Activated CD8-positive, alpha-beta memory T cell treated with anti-CD3 and anti-CD28 coated beads, Interleukin-2, amount 50 U/mL, for 48 hours (primary cell): ENCODE measurements around the gene RBPMS2.

ENCODE experiments used
- DNase-seq: peaks from one replicate; pipeline ENCODE4 v3.0.0-alpha.2; 2020

Gene RBPMS2

GRCh38 chr15:64717130-64717529, 58.3 kb downstream of the RBPMS2 start:
- DNase-seq: no peak

GRCh38 chr15:64716452-64716851, 58.9 kb downstream of the RBPMS2 start:
- DNase-seq: no peak

- no peak for DNase-seq
Observed at GRCh38 chr15:64713592-64713991, 61.8 kb downstream of the RBPMS2 start.

- DNase-seq: no peak
Observed at GRCh38 chr15:64712353-64712752, 63.0 kb downstream of the RBPMS2 start.

GRCh38 chr15:64710676-64711428, 64.5 kb downstream of the RBPMS2 start:
- no peak for DNase-seq

GRCh38 chr15:64706011-64706911, 69.1 kb downstream of the RBPMS2 start:
- no peak for DNase-seq

- DNase-seq: no peak
Observed at GRCh38 chr15:64705006-64705405, 70.4 kb downstream of the RBPMS2 start.

GRCh38 chr15:64703632-64703959, 71.8 kb downstream of the RBPMS2 start:
- no peak for DNase-seq

- peak; percentile 99 for DNase-seq
Observed at GRCh38 chr15:64702816-64703631, 72.4 kb downstream of the RBPMS2 start.

GRCh38 chr15:64701482-64702184, 73.8 kb downstream of the RBPMS2 start:
- DNase-seq: no peak

- no peak for DNase-seq
Observed at GRCh38 chr15:64701051-64701450, 74.3 kb downstream of the RBPMS2 start.

- no peak for DNase-seq
Observed at GRCh38 chr15:64699751-64700388, 75.5 kb downstream of the RBPMS2 start.

- DNase-seq: no peak
Observed at GRCh38 chr15:64698823-64699222, 76.6 kb downstream of the RBPMS2 start.

- peak; percentile 69 for DNase-seq
Observed at GRCh38 chr15:64697911-64698369, 77.4 kb downstream of the RBPMS2 start.

GRCh38 chr15:64696481-64696880, 78.9 kb downstream of the RBPMS2 start:
- no peak for DNase-seq

- DNase-seq: no peak
Observed at GRCh38 chr15:64695561-64695992, 79.8 kb downstream of the RBPMS2 start.

- DNase-seq: no peak
Observed at GRCh38 chr15:64694816-64695215, 80.6 kb downstream of the RBPMS2 start.

GRCh38 chr15:64693134-64693533, 82.3 kb downstream of the RBPMS2 start:
- no peak for DNase-seq

- DNase-seq: no peak
Observed at GRCh38 chr15:64691896-64692565, 83.4 kb downstream of the RBPMS2 start.

- DNase-seq: no peak
Observed at GRCh38 chr15:64690578-64691296, 84.7 kb downstream of the RBPMS2 start.

GRCh38 chr15:64690008-64690407, 85.4 kb downstream of the RBPMS2 start:
- DNase-seq: no peak
